Heart left ventricle (tissue), 16 donors: ENCODE measurements around the gene KIRREL3. TPM values are rescaled to one million over a fixed set of nuclear protein-coding genes. Genes with fewer than 3 reads are reported as not detected.

Experiments used
- ATAC-seq, 4 donors: fragments of 200-7000 bp; cut with Tn5 transposase; one replicate each; pipeline ENCODE4 v1.9.1; 2020 to 2022; ENCODE audit warnings: moderate library complexity in 4 of 4, mild to moderate bottlenecking in 3 of 4, moderate number of reproducible peaks in 1 of 4
- DNase-seq, 5 donors: peaks; one replicate each; pipeline ENCODE4 v3.0.0-alpha.2; 2020
- H3K27ac ChIP-seq, 12 donors: fragments of 200-600 bp; sonication (generic) in 4 of 12; one replicate each; pipeline versions ENCODE4 v1.5.0 to v1.8.0; 2016 to 2022; ENCODE audit warnings: mild to moderate bottlenecking in 2 of 12
- H3K27me3 ChIP-seq, 9 donors: fragments of 200-600 bp; sonication (generic) in 2 of 9; one replicate each; pipeline versions ENCODE4 v1.5.1 to v1.8.0; 2016 to 2022; ENCODE audit warnings: mild to moderate bottlenecking in 3 of 9
- H3K36me3 ChIP-seq, 9 donors: fragments of 200-600 bp; sonication (generic) in 2 of 9; one replicate each; pipeline versions ENCODE4 v1.5.0 to v1.8.0; 2018 to 2022; ENCODE audit warnings: mild to moderate bottlenecking in 2 of 9
- H3K4me1 ChIP-seq, 12 donors: fragments of 200-600 bp; sonication (generic) in 4 of 12; one replicate each; pipeline versions ENCODE4 v1.5.0 to v1.8.0; 2016 to 2022; ENCODE audit warnings: mild to moderate bottlenecking in 3 of 12
- H3K4me3 ChIP-seq, 12 donors: fragments of 200-600 bp; sonication (generic) in 4 of 12; one replicate each; pipeline versions ENCODE4 v1.5.0 to v1.8.0; 2017 to 2022; ENCODE audit warnings: mild to moderate bottlenecking in 9 of 12, moderate library complexity in 4 of 12
- H3K9me3 ChIP-seq, 12 donors: fragments of 200-600 bp; sonication (generic) in 4 of 12; one replicate each; pipeline versions ENCODE4 v1.5.0 to v1.8.0; 2016 to 2022; ENCODE audit warnings: mild to moderate bottlenecking in 1 of 12
- CTCF ChIP-seq, 12 donors: fragments of 200-600 bp; sonication (generic) in 4 of 12; IDR thresholded peaks; one replicate each; pipeline versions ENCODE4 v1.5.0 to v1.8.0; 2018 to 2022; ENCODE audit warnings: antibody characterized with exemption in 12 of 12, mild to moderate bottlenecking in 5 of 12
- POLR2A ChIP-seq, 2 donors: fragments of 450-650 bp; IDR thresholded peaks; one replicate each; pipeline ENCODE4 v1.6.1; 2017; ENCODE audit warnings: antibody characterized with exemption in 2 of 2, mild to moderate bottlenecking in 2 of 2, moderate library complexity in 2 of 2
- WGBS, 4 donors: extraction: QIAGEN DNeasy Blood & Tissue Kit in 2 of 4; methylation state at CpG; one replicate each; pipeline versions ENCODE4 v1.1.5 to v1.1.7; 2013 to 2018; 5-methylcytosine and 5-hydroxymethylcytosine counted together
- intact Hi-C, 10 donors: fragments of 100-400 bp; cut with DNase I; formaldehyde crosslinking; loops; one replicate each; pipeline versions ENCODE4 v1.11.1 to v1.14.2; 2022
- polyA plus RNA-seq, 2 donors: library from polyadenylated mRNA; stranded (reverse); fragments of 200-250 nt; gene quantifications; one replicate each; pipeline ENCODE4 v1.2.3, GENCODE V29; 2013
- total RNA-seq, 9 donors: library from RNA; depleted of rRNA in 2 of 9; stranded (reverse); fragments of >200 nt in 2 of 9; fragmentation: NEBNext Ultra II Directional in 3 of 9; extraction: Animal tissue kit (Norgen Biotek cat#: 25700) in 3 of 9; gene quantifications; one replicate each; pipeline versions ENCODE4 v1.1.0 to v1.2.4, GENCODE V29; 2016 to 2023
- donor health status: ischemic (EF 13 %, LVEDD 7.1; RV severe dilation, severe dysfunction).
- donor health status: healthy with polysubstance abuse.
- donor health status: DM: no; HTN: yes; CAD: no.
- donor health status: DM: no; HTN: no; CAD: no.
- donor health status: ischemic (EF 25% LVEDD 6.9; RV normal size, moderate dysfunction).
- donor health status: ischemic (EF 25% LVEDD 5.7; RV mildly dilated, moderate dysfunction).
- donor health status: healthy.
- donor health status: DM: yes; HTN: yes; CAD: no.
- donor health status: ischemic (EF 35%, LVEDD 5.7; RV mildly dilated, moderate dysfunction).
- donor health status: nonischemic (EF 11% LVEDD 7.7; RV severe dilation, severe dysfunction).
- donor health status: DM: yes; HTN: yes; CAD: no.
- donor health status: PGD.
- donor health status: ischemic (EF 29% LVEDD 5.4; RV normal size, mild dysfunction).
- donor health status: nonischemic (EF 23%, LVEDD 6.1; RV moderate dilation, normal function).

KIRREL3 gene
- total and polyA plus RNA-seq, 11 donors = 0.08 to 1.3 (median 0.27) TPM

GRCh38 chr11:126456089-126456488 lies 544.5 kb downstream of the KIRREL3 start:
- Histone ChIP-seq H3K36me3 (no peaks in the 10 kb centered on the region), H3K27ac (no peak overlapping the region), H3K4me1 (no peaks in the 10 kb centered on the region), H3K27me3 (peaks cover 0 to 16% (median 0%) of the 10 kb centered on the region in 9 donors), H3K4me3 (no peak overlapping the region), H3K9me3 (no peaks in the 10 kb centered on the region)
- TF ChIP-seq CTCF (IDR thresholded peaks at IDR 0.05) = no peak
- no peak for TF ChIP-seq POLR2A (IDR thresholded peaks at IDR 0.05)
- 85 to 88% (median 86%) methylated on average over 15 of the region's 15 CpGs for WGBS, 4 donors
- intact Hi-C loops = no loop called here
- DNase-seq (no peak), ATAC-seq (no peak)

GRCh38 chr11:126452241-126453101 lies 548.1 kb downstream of the KIRREL3 start:
- DNase-seq (peak in 1 of 5 donors; percentile 46), ATAC-seq (peak in 2 of 4 donors; percentile 15 to 28)
- Histone ChIP-seq H3K4me1 (no peaks in the 10 kb centered on the region), H3K36me3 (no peaks in the 10 kb centered on the region), H3K27me3 (peaks cover 0 to 11% (median 0%) of the 10 kb centered on the region in 9 donors), H3K9me3 (no peaks in the 10 kb centered on the region), H3K4me3 (no peak overlapping the region), H3K27ac (no peak overlapping the region)
- intact Hi-C loops = no loop called here
- 46 to 62% (median 56%) methylated on average over 22 to 24 of the region's 24 CpGs for WGBS, 4 donors
- TF ChIP-seq CTCF (IDR thresholded peaks at IDR 0.05) (no peak), POLR2A (IDR thresholded peaks at IDR 0.05) (no peak)

GRCh38 chr11:126451211-126451802 lies 549.3 kb downstream of the KIRREL3 start:
- DNase-seq (no peak), ATAC-seq (no peak)
- Histone ChIP-seq H3K36me3 (no peaks in the 10 kb centered on the region), H3K9me3 (no peaks in the 10 kb centered on the region), H3K27ac (no peak overlapping the region), H3K4me3 (no peak overlapping the region), H3K27me3 (peaks cover 0 to 11% (median 0%) of the 10 kb centered on the region in 9 donors), H3K4me1 (no peaks in the 10 kb centered on the region)
- WGBS, 4 donors = 86 to 90% (median 88%) methylated on average over 15 of the region's 15 CpGs
- intact Hi-C loops = no loop called here
- TF ChIP-seq CTCF (IDR thresholded peaks at IDR 0.05) (no peak), POLR2A (IDR thresholded peaks at IDR 0.05) (no peak)

- Histone ChIP-seq H3K27ac (no peak overlapping the region), H3K4me3 (no peak overlapping the region), H3K27me3 (peaks cover 0 to 11% (median 0%) of the 10 kb centered on the region in 9 donors), H3K4me1 (no peaks in the 10 kb centered on the region), H3K9me3 (no peaks in the 10 kb centered on the region), H3K36me3 (no peaks in the 10 kb centered on the region)
- 92 to 97% (median 95%) methylated on average over 11 of the region's 11 CpGs for whole genome bisulfite sequencing, 4 donors
- ATAC-seq (no peak), DNase-seq (no peak)
- intact Hi-C loops = no loop called here
- TF ChIP-seq POLR2A (IDR thresholded peaks at IDR 0.05) (no peak), CTCF (IDR thresholded peaks at IDR 0.05) (no peak)
Measured at GRCh38 chr11:126450806-126451205, 549.8 kb downstream of the KIRREL3 start.
